SHP77 treated with DMSO at 0.1 percent for 48 hours (cell line): ENCODE results near the gene SULT1C4.

Experiments
- DNase-seq: peaks from one replicate; lab custom pipeline; 2025; lab: John Stamatoyannopoulos, UW

Gene SULT1C4

GRCh38 chr2:108370080-108370479 is 7.7 kb upstream of the SULT1C4 start:
- no peak for DNase-seq

DNA sequence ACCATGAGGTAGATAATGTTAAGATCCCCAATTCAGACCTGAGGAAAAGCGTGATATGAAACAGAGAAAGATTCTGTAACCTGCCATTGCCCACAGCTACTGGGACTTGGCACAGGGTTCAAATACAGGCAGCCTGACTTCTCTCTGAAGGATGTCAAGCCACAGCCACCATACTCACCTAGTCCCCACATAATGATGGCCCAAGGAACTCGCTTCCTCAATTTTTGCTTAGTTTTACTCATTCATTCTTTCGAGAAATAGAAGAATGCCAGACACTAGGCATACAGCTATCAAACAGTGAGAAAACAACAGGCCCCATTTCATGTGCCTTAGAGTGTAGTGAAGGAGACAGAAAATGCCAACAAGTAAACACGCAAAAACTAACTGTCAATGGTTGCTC is 980 bp upstream of the SULT1C4 start:
- DNase-seq = no peak

DNA sequence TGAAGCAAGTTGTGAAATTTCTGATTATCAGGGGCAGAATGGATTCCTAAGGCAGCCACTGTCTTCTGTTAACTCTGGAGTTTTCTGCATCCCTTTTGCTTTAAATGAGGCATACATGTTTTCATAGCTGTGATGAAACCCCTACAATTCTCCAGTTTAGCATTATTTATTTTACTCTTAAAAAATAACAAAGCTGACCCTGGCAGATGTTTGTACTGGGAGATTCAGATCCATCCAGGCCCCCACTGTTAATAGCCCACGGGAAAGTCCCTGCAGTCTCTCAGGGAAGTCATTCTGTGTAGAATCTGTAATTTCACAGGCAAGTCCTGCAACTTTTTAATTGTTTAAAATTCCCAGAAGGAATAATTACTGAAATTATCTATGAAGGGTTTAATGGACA is 353 bp upstream of the SULT1C4 start:
- no peak for DNase-seq

GRCh38 chr2:108378851-108379250 is 1.1 kb downstream of the SULT1C4 start:
- DNase-seq = no peak

GRCh38 chr2:108382196-108382595 is 4.4 kb downstream of the SULT1C4 start:
- no peak for DNase-seq

GRCh38 chr2:108383146-108383830 is 5.5 kb downstream of the SULT1C4 start:
- DNase-seq = no peak

GRCh38 chr2:108384662-108385393 is 7.1 kb downstream of the SULT1C4 start:
- DNase-seq = no peak

- no peak for DNase-seq
Measured at GRCh38 chr2:108385411-108386071, 7.8 kb downstream of the SULT1C4 start.

DNA sequence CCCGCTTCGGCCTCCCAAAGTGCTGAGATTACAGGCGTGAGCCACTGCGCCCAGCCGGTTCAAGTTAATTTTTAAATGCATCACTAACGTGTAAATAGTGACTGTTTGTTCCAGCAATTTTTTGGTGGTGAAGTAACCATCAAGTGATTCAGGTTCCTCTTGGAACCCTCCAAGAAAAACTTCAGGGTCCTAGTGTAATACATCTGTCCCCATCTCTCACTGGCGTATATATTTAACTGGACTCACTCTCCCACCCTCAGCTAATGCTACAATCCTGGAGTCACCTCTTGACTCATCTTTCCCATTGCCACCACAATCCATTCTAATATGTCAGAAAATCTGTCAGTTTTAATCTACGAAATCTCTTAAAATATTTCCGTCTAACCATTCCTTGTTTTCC is 10.3 kb downstream of the SULT1C4 start:
- no peak for DNase-seq

GRCh38 chr2:108390340-108390739 is 12.6 kb downstream of the SULT1C4 start:
- DNase-seq = no peak

GRCh38 chr2:108392029-108392428 is 14.3 kb downstream of the SULT1C4 start:
- no peak for DNase-seq

DNA sequence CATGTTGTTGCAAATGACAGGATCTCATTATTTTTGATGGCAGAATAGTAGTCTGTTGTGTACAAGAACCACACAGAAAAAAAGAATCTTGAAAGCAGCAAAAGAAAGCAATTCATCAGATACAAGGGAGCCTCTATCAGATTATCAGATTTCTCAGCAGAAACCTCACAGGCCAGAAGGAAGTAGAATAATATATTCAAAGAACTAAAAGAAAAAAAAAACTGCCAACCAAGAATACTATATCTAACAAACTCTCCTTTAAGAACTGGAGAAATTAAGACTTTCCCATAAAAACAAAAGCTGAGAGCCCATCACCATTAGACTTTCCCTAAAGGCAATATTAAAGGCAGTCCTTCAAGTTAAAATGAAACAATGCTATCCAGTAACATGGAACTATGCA is 15.4 kb downstream of the SULT1C4 start:
- no peak for DNase-seq

GRCh38 chr2:108395155-108395554 is 17.4 kb downstream of the SULT1C4 start:
- DNase-seq = no peak

DNA sequence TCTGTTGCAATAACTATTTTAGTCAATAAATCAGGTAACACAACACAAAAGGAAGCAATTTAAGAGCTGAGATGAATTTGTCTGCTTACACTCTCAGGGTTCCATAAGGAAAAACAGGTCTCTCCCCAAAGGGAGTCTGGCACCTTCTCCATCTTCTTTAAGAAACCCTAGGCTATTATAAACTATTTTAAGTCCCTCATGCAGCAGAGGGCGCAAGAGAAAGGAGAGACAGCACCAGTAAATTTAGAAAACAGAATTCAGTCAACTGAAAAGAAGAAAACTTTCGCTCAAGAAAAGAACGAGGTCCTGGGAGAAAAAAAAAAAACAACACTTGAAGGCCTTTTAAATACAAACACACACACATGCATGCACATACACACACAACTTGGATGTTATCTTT is 19.1 kb downstream of the SULT1C4 start:
- no peak for DNase-seq

DNA sequence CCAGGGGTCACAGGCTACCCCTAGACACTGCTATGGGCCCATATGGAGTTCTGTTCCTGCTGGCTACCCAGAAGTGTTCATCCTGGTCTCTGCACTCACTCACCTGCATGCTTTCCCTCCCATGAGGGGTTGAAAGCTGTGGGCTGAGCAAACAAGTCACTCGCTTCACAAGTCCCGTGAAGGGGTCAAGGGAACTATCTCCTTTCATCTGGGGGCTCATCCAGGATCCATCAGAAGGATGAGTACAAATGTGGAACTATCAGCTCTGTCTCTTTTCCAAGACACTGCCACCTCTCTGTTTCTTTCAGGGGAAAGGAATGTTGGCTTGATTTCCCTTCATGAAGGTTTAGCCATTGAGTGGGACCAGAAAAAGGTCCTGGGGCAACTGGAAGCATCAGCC is 21.7 kb downstream of the SULT1C4 start:
- DNase-seq = no peak

DNA sequence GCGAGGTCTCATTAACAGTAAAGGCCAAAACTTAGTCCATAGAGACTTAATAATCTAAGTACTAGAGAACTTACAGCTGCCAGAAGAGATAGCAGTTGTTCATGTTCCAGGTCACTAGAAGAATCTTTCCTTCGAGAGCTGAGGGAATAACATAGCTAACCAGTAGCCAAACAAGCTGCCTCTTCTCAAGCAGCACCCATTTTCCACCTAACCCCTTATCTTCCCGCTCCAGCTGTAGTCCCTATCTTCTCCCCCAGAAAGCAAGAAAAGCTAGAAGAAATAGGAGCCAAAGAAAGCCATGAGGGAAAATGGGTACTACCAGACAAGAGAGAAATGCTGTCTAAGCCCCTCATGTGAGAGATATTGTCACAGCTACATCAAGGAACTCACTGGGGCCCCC is 24.0 kb downstream of the SULT1C4 start:
- DNase-seq = no peak

- DNase-seq = no peak
Measured at GRCh38 chr2:108403494-108403893, 25.7 kb downstream of the SULT1C4 start.

GRCh38 chr2:108404784-108405397 is 27.1 kb downstream of the SULT1C4 start:
- DNase-seq = no peak

DNA sequence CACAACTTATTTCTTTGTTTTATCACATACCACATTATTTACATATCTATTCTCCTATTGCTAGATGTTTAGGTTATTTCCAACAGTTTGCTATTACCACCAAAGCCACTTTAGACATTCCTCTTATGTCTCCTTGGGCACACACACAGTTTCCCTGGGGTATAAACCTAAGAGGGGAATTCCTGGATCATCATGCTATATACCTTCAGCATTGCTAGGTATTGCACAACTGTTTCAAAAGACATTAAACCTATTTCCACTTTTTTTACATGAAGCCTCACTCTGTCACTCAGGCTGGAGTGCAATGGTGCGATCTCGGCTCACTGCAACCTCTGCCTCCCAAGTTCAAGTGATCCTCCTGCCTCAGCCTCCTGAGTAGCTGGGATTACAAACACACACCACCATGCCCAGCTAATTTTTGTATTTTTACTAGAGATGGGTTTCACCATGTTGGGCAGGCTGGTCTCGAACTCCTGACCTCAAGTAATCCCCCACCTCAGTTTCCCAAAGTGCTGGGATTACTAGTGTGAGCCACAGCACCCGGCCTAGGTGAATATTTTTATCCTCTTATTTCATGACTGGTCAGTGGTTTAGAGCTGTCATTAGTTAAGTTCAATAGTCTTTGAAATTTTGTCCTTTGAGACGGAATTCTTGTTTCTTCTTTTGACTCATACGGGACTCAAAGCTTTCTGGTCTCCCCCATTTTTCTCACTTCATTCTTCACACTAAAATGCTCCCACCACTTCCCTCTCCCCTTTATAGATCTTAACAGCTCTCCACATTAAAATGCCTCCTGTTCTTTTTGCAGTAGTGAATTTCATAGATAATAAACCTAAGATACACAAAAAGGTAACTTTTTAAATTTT is 30.3 kb downstream of the SULT1C4 start:
- DNase-seq = no peak

GRCh38 chr2:108409768-108410167 is 32.0 kb downstream of the SULT1C4 start:
- no peak for DNase-seq

GRCh38 chr2:108412995-108413710 is 35.4 kb downstream of the SULT1C4 start:
- DNase-seq = no peak
